Measurements from ENCODE around the gene NHLH2. TPM values are rescaled to one million over a fixed set of nuclear protein-coding genes. Genes with fewer than 3 reads are reported as not detected.
A peak's percentile ranks its signal among the peaks of the same experiment; 100 is the strongest.

NHLH2 gene
- total RNA-seq, 1 experiment from 2014 or later = not detected

- ChIA-PET POLR2A (ENCODE audit: unreplicated experiment) (no interaction called here), CTCF (interaction anchor here (0.7 kb wide), 1 partner anchor 115 kb away, joined by 5 read pairs; no protein-coding TSS in a partner anchor)
- H3K4me2 ChIP-seq = no peak overlapping the region
- BruUV-seq (replicated peaks) = no TSS peak
- H3K79me2 ChIP-seq (ENCODE audit: low read depth) = no peaks in the 10 kb centered on the region
- no peaks in the 10 kb centered on the region for H3K4me1 ChIP-seq (replicated peaks; ENCODE audit: insufficient read depth)
- no peaks in the 10 kb centered on the region for H4K20me1 ChIP-seq (ENCODE audit: insufficient read depth)
- H2AFZ ChIP-seq = no peak overlapping the region
- no peaks in the 10 kb centered on the region for H3K9me2 ChIP-seq (ENCODE audit: insufficient read depth)
- no peak for DNase-seq
- no peak overlapping the region for H3K4me3 ChIP-seq
- no peaks in the 10 kb centered on the region for H3F3A ChIP-seq (ENCODE audit: insufficient read depth, low read depth)
- H3K36me3 ChIP-seq (ENCODE audit: low read depth) = no peaks in the 10 kb centered on the region
- intact Hi-C loops (cut with micrococcal nuclease; ENCODE audit: unreplicated experiment) = no loop called here
- no peaks in the 10 kb centered on the region for H3K27me3 ChIP-seq (ENCODE audit: insufficient read depth, low read depth)
- TF ChIP-seq CTCF (conservative IDR thresholded peaks at IDR 0.05) (no peak), EZH2 (IDR thresholded peaks at IDR 0.05; ENCODE audit: low read depth) (no peak)
- no peaks in the 10 kb centered on the region for H3K9me3 ChIP-seq (ENCODE audit: insufficient read depth, low read depth)
- no peak overlapping the region for H3K27ac ChIP-seq
These were observed 18.8 kb downstream of the NHLH2 start for GRCh38 chr1:115822117-115822516.

DNA sequence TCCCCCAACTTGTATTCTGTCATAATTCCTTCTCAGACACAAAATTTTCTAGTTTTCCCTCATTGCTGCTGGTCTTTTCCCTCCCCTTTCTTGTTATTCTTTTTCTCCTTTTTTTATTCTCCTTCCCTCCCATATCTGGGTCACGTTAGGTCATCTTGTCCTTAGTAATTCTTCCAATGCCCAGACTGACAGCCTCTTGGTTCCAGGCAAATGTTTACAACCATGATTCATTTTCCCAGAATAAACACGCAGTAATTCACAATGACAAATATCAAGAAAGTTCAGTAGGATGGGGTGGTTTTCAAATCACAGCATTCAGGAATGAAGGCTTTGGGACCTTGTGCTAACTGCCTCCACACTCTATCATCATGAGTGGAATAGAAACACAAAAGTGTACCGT lies 25.2 kb downstream of the NHLH2 start:
- H3K9me3 ChIP-seq (ENCODE audit: insufficient read depth, low read depth) = no peaks in the 10 kb centered on the region
- H2AFZ ChIP-seq = peak overlapping the region; percentile 4; the same call in 1 of the 2 replicates
- H3K27me3 ChIP-seq (ENCODE audit: insufficient read depth, low read depth) = no peaks in the 10 kb centered on the region
- POLR2A ChIA-PET (ENCODE audit: unreplicated experiment) = no interaction called here
- no peaks in the 10 kb centered on the region for H3K79me2 ChIP-seq (ENCODE audit: low read depth)
- no peaks in the 10 kb centered on the region for H3K4me1 ChIP-seq (replicated peaks; ENCODE audit: insufficient read depth)
- no TSS peak for BruUV-seq (replicated peaks)
- H3K27ac ChIP-seq = no peak overlapping the region
- no peak for DNase-seq
- intact Hi-C loops (cut with micrococcal nuclease; ENCODE audit: unreplicated experiment) = no loop called here
- H3K36me3 ChIP-seq (ENCODE audit: low read depth) = no peaks in the 10 kb centered on the region
- no peak for TF ChIP-seq CTCF (conservative IDR thresholded peaks at IDR 0.05)
- no peak for TF ChIP-seq EZH2 (IDR thresholded peaks at IDR 0.05; ENCODE audit: low read depth)
- no peaks in the 10 kb centered on the region for H3K9me2 ChIP-seq (ENCODE audit: insufficient read depth)
- no peaks in the 10 kb centered on the region for H3F3A ChIP-seq (ENCODE audit: insufficient read depth, low read depth)
- H3K4me3 ChIP-seq = no peak overlapping the region
- CTCF ChIA-PET = no interaction called here
- no peaks in the 10 kb centered on the region for H4K20me1 ChIP-seq (ENCODE audit: insufficient read depth)
- H3K4me2 ChIP-seq = no peak overlapping the region

DNA sequence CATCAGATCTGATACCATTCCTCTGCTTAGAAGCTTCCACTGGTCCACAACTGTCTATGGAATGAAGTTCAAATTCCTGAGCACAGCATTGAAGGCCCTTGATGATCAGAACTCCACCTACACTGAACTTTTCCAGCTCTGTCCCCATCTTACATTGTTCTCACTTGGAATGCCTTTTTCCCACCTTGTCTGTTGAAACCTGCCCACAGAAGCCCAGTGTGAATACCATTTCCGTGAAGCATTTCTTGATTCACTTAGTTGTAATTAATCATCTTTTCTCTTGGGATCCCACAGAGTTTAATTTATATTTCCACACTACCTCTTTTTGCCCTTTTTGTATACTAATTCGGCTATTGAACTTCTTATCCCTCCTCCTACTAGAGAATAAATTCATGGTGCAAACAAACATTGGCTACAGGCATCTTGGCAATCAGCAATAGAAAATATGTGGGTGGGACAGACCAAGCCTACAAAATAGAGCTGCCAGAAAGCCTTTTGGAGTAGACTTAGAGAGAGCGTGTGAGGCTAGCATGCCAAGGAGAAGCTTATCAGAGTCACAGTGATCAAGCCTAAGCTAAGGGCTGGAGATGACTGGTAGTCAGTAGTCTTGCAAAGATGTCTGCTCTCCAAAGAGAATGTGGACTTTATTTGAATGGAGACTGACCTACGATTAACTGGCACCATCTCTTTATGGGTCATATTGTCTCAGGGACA lies 26.1 kb downstream of the NHLH2 start:
- ChIA-PET CTCF (no interaction called here), POLR2A (ENCODE audit: unreplicated experiment) (no interaction called here)
- Histone ChIP-seq H2AFZ (no peak overlapping the region), H3K79me2 (ENCODE audit: low read depth) (no peaks in the 10 kb centered on the region), H3K9me3 (ENCODE audit: insufficient read depth, low read depth) (no peaks in the 10 kb centered on the region), H3K4me3 (no peak overlapping the region), H3K27me3 (ENCODE audit: insufficient read depth, low read depth) (no peaks in the 10 kb centered on the region), H4K20me1 (ENCODE audit: insufficient read depth) (no peaks in the 10 kb centered on the region), H3K9me2 (ENCODE audit: insufficient read depth) (no peaks in the 10 kb centered on the region), H3K36me3 (ENCODE audit: low read depth) (no peaks in the 10 kb centered on the region), H3K4me1 (replicated peaks; ENCODE audit: insufficient read depth) (no peaks in the 10 kb centered on the region), H3F3A (ENCODE audit: insufficient read depth, low read depth) (no peaks in the 10 kb centered on the region), H3K27ac (no peak overlapping the region), H3K4me2 (no peak overlapping the region)
- DNase-seq = peak in 1 of 2 experiments; percentile 6
- TF ChIP-seq CTCF (conservative IDR thresholded peaks at IDR 0.05) (no peak), EZH2 (IDR thresholded peaks at IDR 0.05; ENCODE audit: low read depth) (no peak)
- BruUV-seq (replicated peaks) = no TSS peak
- intact Hi-C loops (cut with micrococcal nuclease; ENCODE audit: unreplicated experiment) = no loop called here

Measured in PC-9 (cell line).